ENCODE results near the gene PCP4L1. TPM values are rescaled to one million over a fixed set of nuclear protein-coding genes. Genes with fewer than 3 reads are reported as not detected.
"Not testable (repeated sequence)": the region's sequence is repeated elsewhere in the genome, so short reads cannot be mapped to it uniquely, and the experiment has no call there.

PCP4L1 gene
- total and polyA plus RNA-seq, 2 experiments from 2014 or later = not detected

DNA sequence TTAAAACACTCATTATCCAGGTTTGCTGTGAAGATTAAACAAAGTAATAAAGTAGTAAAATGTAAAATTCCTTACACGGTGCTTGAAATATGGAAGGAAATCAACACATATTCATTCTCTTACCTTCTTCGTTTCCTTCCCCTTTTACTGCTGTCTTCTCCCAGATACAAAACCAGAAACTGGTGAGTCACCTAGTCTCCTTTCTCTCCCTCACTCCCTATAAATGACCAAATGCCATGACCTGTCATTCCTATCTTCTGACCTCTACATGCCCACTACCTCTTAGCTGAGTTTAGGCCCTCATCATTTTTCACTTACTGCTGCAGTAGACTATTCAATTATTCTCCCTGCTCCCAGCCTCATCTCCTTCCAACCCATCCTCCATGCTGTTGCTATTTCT is 16.2 kb upstream of the PCP4L1 start:
- TF ChIP-seq EZH2 (IDR thresholded peaks at IDR 0.05; ENCODE audit: insufficient read depth, poor library complexity, severe bottlenecking) = no peak
- no peak for TF ChIP-seq EZH2phosphoT487 (IDR thresholded peaks at IDR 0.05; ENCODE audit: insufficient read depth, low read depth)
- Histone ChIP-seq H4K20me1 (ENCODE audit: insufficient read depth) (no peaks in the 10 kb centered on the region), H3K9ac (no peak overlapping the region), H3K4me1 (ENCODE audit: insufficient read depth) (peaks cover 7% of the 10 kb centered on the region; the same call in 1 of the 2 replicates), H3K9me2 (ENCODE audit: insufficient read depth) (no peaks in the 10 kb centered on the region), H3K36me3 (ENCODE audit: low read depth) (no peaks in the 10 kb centered on the region), H3K9me3 (ENCODE audit: low read depth) (no peaks in the 10 kb centered on the region), H3K4me3 (no peak overlapping the region), H2AFZ (no peak overlapping the region), H3K27ac (no peak overlapping the region), H3K4me2 (ENCODE audit: unreplicated experiment) (no peak overlapping the region), H3K79me2 (ENCODE audit: insufficient read depth) (no peaks in the 10 kb centered on the region), H3F3A (ENCODE audit: insufficient read depth) (no peaks in the 10 kb centered on the region), H3K27me3 (replicated peaks; ENCODE audit: insufficient read depth) (no peaks in the 10 kb centered on the region)
- WGBS, 2 experiments (ENCODE audit: low coverage in 1 of 2, low lambda C conversion rate in 2 of 2, missing lambda C conversion rate in 2 of 2) = 65 to 80% methylated on average over 2 of the region's 2 CpGs
- no peak for DNase-seq
- in situ Hi-C loops (cut with MboI) = no loop called here

DNA sequence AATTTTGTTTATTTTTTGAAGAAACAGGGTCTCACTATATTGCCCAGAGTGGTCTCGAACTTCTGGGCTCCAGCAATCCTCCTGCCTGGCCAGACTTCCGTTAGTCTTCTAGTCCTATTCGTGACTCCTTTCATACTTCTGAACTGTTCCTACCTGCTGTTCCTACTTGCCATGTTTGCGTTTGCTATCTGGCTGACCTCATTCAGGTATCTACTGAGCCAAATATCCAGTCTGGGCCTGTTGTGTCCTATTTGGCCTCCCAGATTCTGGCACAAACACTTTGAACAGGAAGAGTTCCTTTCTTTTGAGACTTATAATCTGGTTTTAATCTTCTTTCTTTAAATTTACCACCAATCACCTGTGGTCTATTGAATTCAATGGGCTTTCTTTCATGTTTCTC is 13.7 kb upstream of the PCP4L1 start:
- no peaks in the 10 kb centered on the region for H3K36me3 ChIP-seq (ENCODE audit: low read depth)
- no peaks in the 10 kb centered on the region for H3K9me3 ChIP-seq (ENCODE audit: low read depth)
- no peaks in the 10 kb centered on the region for H4K20me1 ChIP-seq (ENCODE audit: insufficient read depth)
- H2AFZ ChIP-seq = no peak overlapping the region
- no peak overlapping the region for H3K9ac ChIP-seq
- H3K79me2 ChIP-seq (ENCODE audit: insufficient read depth) = no peaks in the 10 kb centered on the region
- H3K4me2 ChIP-seq (ENCODE audit: unreplicated experiment) = no peak overlapping the region
- no peak for TF ChIP-seq EZH2 (IDR thresholded peaks at IDR 0.05; ENCODE audit: insufficient read depth, poor library complexity, severe bottlenecking)
- no peak for TF ChIP-seq EZH2phosphoT487 (IDR thresholded peaks at IDR 0.05; ENCODE audit: insufficient read depth, low read depth)
- no peak overlapping the region for H3K4me3 ChIP-seq
- no peak for DNase-seq
- in situ Hi-C loops (cut with MboI) = no loop called here
- no peaks in the 10 kb centered on the region for H3K9me2 ChIP-seq (ENCODE audit: insufficient read depth)
- H3F3A ChIP-seq (ENCODE audit: insufficient read depth) = no peaks in the 10 kb centered on the region
- H3K27me3 ChIP-seq (replicated peaks; ENCODE audit: insufficient read depth) = no peaks in the 10 kb centered on the region
- H3K4me1 ChIP-seq (ENCODE audit: insufficient read depth) = no peaks in the 10 kb centered on the region
- WGBS, 2 experiments (ENCODE audit: low coverage in 1 of 2, low lambda C conversion rate in 2 of 2, missing lambda C conversion rate in 2 of 2) = 53 to 65% methylated on average over 4 of the region's 4 CpGs
- H3K27ac ChIP-seq = no peak overlapping the region

DNA sequence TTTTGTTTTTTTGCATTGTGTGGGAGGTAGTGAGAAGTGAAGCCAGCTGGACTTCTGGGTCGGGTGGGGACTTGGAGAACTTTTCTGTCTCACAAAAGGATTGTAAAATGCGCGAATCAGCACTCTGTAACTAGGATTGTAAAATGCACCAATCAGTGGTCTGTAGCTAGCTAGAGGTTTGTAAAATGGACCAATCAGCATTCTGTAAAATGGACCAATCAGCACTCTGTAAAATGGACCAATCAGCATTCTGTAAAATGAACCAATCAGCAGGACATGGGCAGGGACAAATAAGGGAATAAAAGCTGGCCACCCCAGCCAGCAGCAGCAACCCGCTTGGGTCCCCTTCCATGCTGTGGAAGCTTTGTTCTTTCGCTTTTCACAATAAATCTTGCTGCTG is 8.4 kb upstream of the PCP4L1 start:
- 61 to 65% methylated on average over 5 of the region's 5 CpGs for WGBS, 2 experiments (ENCODE audit: low coverage in 1 of 2, low lambda C conversion rate in 2 of 2, missing lambda C conversion rate in 2 of 2)
- in situ Hi-C loops (cut with MboI); H2AFZ ChIP-seq: not testable (repeated sequence)

DNA sequence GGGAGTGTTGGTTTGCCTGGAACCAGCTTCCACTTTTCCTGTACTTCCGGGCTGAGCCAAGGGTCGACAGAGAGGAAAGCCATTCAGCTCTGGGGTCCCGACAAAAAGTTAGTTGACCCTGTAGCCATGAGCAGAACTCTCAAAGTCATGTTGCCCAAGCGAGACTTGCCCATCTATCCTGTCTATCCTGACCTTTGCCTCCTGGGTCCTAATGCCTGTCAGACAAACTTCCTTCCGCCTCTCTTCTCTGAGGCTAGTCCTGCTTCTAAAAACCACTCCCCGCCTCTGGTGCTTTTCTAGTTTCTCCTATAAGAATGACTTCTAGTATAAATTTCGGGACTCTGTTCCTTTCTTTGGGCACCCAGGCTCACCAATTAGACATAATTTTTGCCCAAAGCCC is 7.7 kb upstream of the PCP4L1 start:
- no peaks in the 10 kb centered on the region; the same call in 1 of the 2 replicates for H3K27me3 ChIP-seq (replicated peaks; ENCODE audit: insufficient read depth)
- no peaks in the 10 kb centered on the region for H3K4me1 ChIP-seq (ENCODE audit: insufficient read depth)
- no peaks in the 10 kb centered on the region for H3F3A ChIP-seq (ENCODE audit: insufficient read depth)
- no peaks in the 10 kb centered on the region for H3K9me2 ChIP-seq (ENCODE audit: insufficient read depth)
- no peaks in the 10 kb centered on the region for H3K36me3 ChIP-seq (ENCODE audit: low read depth)
- no peak overlapping the region for H3K4me3 ChIP-seq
- no peaks in the 10 kb centered on the region for H3K9me3 ChIP-seq (ENCODE audit: low read depth)
- DNase-seq = no peak
- H4K20me1 ChIP-seq (ENCODE audit: insufficient read depth) = no peaks in the 10 kb centered on the region
- H2AFZ ChIP-seq = no peak overlapping the region
- H3K27ac ChIP-seq = no peak overlapping the region
- no peak for TF ChIP-seq EZH2phosphoT487 (IDR thresholded peaks at IDR 0.05; ENCODE audit: insufficient read depth, low read depth)
- no peak for TF ChIP-seq EZH2 (IDR thresholded peaks at IDR 0.05; ENCODE audit: insufficient read depth, poor library complexity, severe bottlenecking)
- WGBS, 2 experiments (ENCODE audit: low coverage in 1 of 2, low lambda C conversion rate in 2 of 2, missing lambda C conversion rate in 2 of 2) = 59% methylated on average over 7 of the region's 7 CpGs
- in situ Hi-C loops (cut with MboI) = no loop called here
- H3K4me2 ChIP-seq (ENCODE audit: unreplicated experiment) = no peak overlapping the region
- H3K79me2 ChIP-seq (ENCODE audit: insufficient read depth) = no peaks in the 10 kb centered on the region
- H3K9ac ChIP-seq = no peak overlapping the region

More for the DNA sequence above, 8.4 kb upstream of the PCP4L1 start:
- H4K20me1 ChIP-seq (ENCODE audit: insufficient read depth); H3K36me3 ChIP-seq (ENCODE audit: low read depth); H3K4me2 ChIP-seq (ENCODE audit: unreplicated experiment); H3K27ac ChIP-seq; H3K9me2 ChIP-seq (ENCODE audit: insufficient read depth); H3K9ac ChIP-seq; DNase-seq; H3K4me1 ChIP-seq (ENCODE audit: insufficient read depth); H3K27me3 ChIP-seq (replicated peaks; ENCODE audit: insufficient read depth); H3K79me2 ChIP-seq (ENCODE audit: insufficient read depth); H3K4me3 ChIP-seq; H3K9me3 ChIP-seq (ENCODE audit: low read depth); H3F3A ChIP-seq (ENCODE audit: insufficient read depth): not testable (repeated sequence)

DNA sequence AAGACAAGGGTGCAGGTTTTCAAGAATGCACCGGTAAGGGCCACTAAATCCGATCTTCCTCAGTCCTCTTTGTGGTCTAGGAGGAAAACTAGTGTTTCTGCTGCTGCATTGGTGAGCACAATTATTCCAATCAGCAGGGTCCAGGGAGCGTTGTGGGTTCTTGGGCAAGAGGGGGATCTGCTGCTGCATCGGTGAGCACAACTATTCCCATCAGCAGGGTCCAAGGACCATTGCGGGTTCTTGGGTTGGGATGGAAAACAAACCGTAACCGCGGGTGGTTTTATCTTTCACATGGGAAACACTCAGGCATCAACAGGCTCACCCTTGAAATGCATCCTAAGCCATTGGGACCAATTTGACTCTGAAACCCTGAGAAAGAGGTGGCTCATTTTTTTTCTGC is 7.0 kb upstream of the PCP4L1 start:
- Histone ChIP-seq H4K20me1 (ENCODE audit: insufficient read depth) (no peaks in the 10 kb centered on the region), H3K36me3 (ENCODE audit: low read depth) (no peaks in the 10 kb centered on the region), H3K4me1 (ENCODE audit: insufficient read depth) (no peaks in the 10 kb centered on the region), H3K79me2 (ENCODE audit: insufficient read depth) (no peaks in the 10 kb centered on the region), H3K27ac (no peak overlapping the region), H3F3A (ENCODE audit: insufficient read depth) (no peaks in the 10 kb centered on the region), H3K9me2 (ENCODE audit: insufficient read depth) (no peaks in the 10 kb centered on the region), H3K27me3 (replicated peaks; ENCODE audit: insufficient read depth) (no peaks in the 10 kb centered on the region; the same call in none of the 2 replicates), H3K4me3 (no peak overlapping the region), H2AFZ (no peak overlapping the region), H3K9me3 (ENCODE audit: low read depth) (no peaks in the 10 kb centered on the region), H3K9ac (no peak overlapping the region), H3K4me2 (ENCODE audit: unreplicated experiment) (no peak overlapping the region)
- DNase-seq = no peak
- in situ Hi-C loops (cut with MboI) = no loop called here
- 61 to 66% methylated on average over 8 of the region's 8 CpGs for WGBS, 2 experiments (ENCODE audit: low coverage in 1 of 2, low lambda C conversion rate in 2 of 2, missing lambda C conversion rate in 2 of 2)
- TF ChIP-seq EZH2phosphoT487 (IDR thresholded peaks at IDR 0.05; ENCODE audit: insufficient read depth, low read depth) = no peak
- TF ChIP-seq EZH2 (IDR thresholded peaks at IDR 0.05; ENCODE audit: insufficient read depth, poor library complexity, severe bottlenecking) = no peak

DNA sequence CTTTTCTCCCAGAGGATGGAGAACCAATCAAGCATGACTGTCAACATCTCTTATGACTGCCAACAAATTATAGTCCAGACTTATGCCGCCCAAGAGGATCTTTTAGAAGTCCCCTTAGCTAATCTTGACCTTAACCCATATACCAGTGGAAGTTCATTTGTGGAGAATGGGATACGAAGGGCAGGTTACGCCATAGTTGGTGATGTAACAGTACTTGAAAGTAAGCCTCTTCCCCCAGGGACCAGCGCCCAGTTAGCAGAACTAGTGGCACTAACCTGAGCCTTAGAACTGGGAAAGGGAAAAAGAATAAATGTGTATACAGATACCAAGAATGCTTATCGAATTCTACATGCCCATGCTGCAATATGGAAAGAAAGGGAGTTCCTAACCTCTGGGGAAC is 3.2 kb upstream of the PCP4L1 start:
- H4K20me1 ChIP-seq (ENCODE audit: insufficient read depth); H3K4me3 ChIP-seq; H3K9me2 ChIP-seq (ENCODE audit: insufficient read depth); H3K27ac ChIP-seq; in situ Hi-C loops (cut with MboI); H3K36me3 ChIP-seq (ENCODE audit: low read depth); H3F3A ChIP-seq (ENCODE audit: insufficient read depth); H2AFZ ChIP-seq; H3K9me3 ChIP-seq (ENCODE audit: low read depth); H3K4me1 ChIP-seq (ENCODE audit: insufficient read depth); H3K4me2 ChIP-seq (ENCODE audit: unreplicated experiment); H3K79me2 ChIP-seq (ENCODE audit: insufficient read depth); DNase-seq; H3K9ac ChIP-seq: not testable (repeated sequence)
- WGBS, 2 experiments (ENCODE audit: low coverage in 1 of 2, low lambda C conversion rate in 2 of 2, missing lambda C conversion rate in 2 of 2) = 32 to 35% methylated on average over 5 of the region's 5 CpGs
- peaks cover 27% of the 10 kb centered on the region for H3K27me3 ChIP-seq (replicated peaks; ENCODE audit: insufficient read depth)

DNA sequence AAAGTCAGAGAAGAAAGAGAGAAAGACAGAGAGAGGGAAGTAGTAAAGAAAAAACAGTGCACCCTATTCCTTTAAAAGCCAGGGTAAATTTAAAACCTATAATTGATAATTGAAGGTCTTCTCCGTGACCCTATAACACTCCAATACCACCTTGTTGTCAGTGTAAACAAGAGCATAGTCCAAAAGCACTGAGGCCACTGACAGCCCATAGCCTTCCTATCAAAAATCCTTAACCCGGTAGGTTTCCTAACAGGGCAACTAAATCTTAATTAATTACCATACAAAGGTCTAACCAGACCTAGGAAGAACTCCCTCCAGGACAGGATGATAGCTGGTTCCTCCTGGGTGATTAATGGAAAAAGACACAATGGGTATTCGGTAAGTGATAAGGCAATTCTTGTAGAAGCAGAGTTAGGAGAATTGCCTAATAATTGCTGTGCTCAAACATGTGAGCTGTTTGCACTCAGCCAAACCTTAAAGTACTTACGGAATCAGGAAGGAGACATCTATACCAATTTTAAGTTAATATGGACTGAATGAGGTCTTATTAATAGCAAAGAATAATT is 2.5 kb upstream of the PCP4L1 start:
- WGBS, 2 experiments (ENCODE audit: low coverage in 1 of 2, low lambda C conversion rate in 2 of 2, missing lambda C conversion rate in 2 of 2) = 69 to 81% methylated on average over 4 of the region's 4 CpGs
- H3K9ac ChIP-seq; in situ Hi-C loops (cut with MboI): not testable (repeated sequence)

More for the DNA sequence above, 2.5 kb upstream of the PCP4L1 start:
- H3K27me3 ChIP-seq (replicated peaks; ENCODE audit: insufficient read depth) = peaks cover 34% of the 10 kb centered on the region
- not testable (repeated sequence) for H2AFZ ChIP-seq; H3K4me2 ChIP-seq (ENCODE audit: unreplicated experiment); H3F3A ChIP-seq (ENCODE audit: insufficient read depth); H3K36me3 ChIP-seq (ENCODE audit: low read depth); H3K9me3 ChIP-seq (ENCODE audit: low read depth); H3K27ac ChIP-seq; H3K4me3 ChIP-seq; H3K9me2 ChIP-seq (ENCODE audit: insufficient read depth); H3K4me1 ChIP-seq (ENCODE audit: insufficient read depth); DNase-seq; H3K79me2 ChIP-seq (ENCODE audit: insufficient read depth); H4K20me1 ChIP-seq (ENCODE audit: insufficient read depth)

Measured in GM23248 (cell line).